Mammary epithelial cell (primary cell): Measurements from ENCODE around the gene ZNF98.

Source experiments
- EZH2 ChIP-seq: IDR thresholded peaks from 2 replicates; pipeline ENCODE4 v1.6.1; 2012; ENCODE audit warnings: low read length, inconsistent platforms, borderline replicate concordance
- TF ChIP-seq, protein P1 (sequence below), 2 donors: IDR thresholded peaks in 1 of 2; conservative IDR thresholded peaks in 1 of 2; 2 replicates each; pipeline ENCODE4 v1.5.1; 2011 to 2012; ENCODE audit warnings: inconsistent platforms in 2 of 2, low read length in 2 of 2, mild to moderate bottlenecking in 2 of 2, control low read depth in 1 of 2, low read depth in 1 of 2; ENCODE audit not compliant: insufficient read depth in 1 of 2; ENCODE audit errors: extremely low read depth in 1 of 2

DNA sequence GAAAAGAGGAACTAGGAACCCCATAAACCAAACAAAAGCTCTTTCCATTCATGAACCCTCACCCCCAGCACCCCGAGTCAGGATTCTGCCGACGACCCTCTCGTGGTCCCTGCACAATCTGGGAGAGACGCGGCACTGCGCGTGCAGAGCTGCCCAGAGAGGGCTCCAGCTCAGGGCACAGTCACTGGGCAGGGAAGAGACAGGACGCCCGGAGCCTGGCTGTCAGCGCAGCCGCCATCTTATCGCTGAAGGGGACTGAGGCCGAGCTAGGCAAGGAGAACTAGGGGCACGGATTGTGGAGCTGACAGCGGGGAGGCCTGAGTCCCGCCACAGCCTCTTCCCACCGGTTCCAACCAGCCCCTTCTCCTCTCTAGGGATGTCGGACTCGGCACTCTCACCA, 349 bp downstream of the ZNF98 start:
- no peak for TF ChIP-seq EZH2
- TF ChIP-seq, protein P1, sequence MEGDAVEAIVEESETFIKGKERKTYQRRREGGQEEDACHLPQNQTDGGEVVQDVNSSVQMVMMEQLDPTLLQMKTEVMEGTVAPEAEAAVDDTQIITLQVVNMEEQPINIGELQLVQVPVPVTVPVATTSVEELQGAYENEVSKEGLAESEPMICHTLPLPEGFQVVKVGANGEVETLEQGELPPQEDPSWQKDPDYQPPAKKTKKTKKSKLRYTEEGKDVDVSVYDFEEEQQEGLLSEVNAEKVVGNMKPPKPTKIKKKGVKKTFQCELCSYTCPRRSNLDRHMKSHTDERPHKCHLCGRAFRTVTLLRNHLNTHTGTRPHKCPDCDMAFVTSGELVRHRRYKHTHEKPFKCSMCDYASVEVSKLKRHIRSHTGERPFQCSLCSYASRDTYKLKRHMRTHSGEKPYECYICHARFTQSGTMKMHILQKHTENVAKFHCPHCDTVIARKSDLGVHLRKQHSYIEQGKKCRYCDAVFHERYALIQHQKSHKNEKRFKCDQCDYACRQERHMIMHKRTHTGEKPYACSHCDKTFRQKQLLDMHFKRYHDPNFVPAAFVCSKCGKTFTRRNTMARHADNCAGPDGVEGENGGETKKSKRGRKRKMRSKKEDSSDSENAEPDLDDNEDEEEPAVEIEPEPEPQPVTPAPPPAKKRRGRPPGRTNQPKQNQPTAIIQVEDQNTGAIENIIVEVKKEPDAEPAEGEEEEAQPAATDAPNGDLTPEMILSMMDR (conservative IDR thresholded peaks at IDR 0.05 in 1 of 2, IDR thresholded peaks at IDR 0.05 in 1 of 2; ENCODE audit: extremely low read depth in 1 of 2, insufficient read depth in 1 of 2, low read depth in 1 of 2, low read length in 2 of 2): no peak
